HepG2 (cell line): ENCODE results near the gene TRIM58. TPM values are rescaled to one million over a fixed set of nuclear protein-coding genes. Genes with fewer than 3 reads are reported as not detected.

ENCODE experiments used
- ATAC-seq: fragments of 200-7000 bp; cut with Tn5 transposase; 3 replicates; pipeline ENCODE4 v1.9.1; 2020; ENCODE audit warnings: mild to moderate bottlenecking, moderate library complexity
- BruUV-seq: library from RNA; stranded (reverse); fragments of 400-500 nt; replicated peaks from 2 replicates; lab custom pipeline; 2021; lab: Mats Ljungman, UMichigan
- CTCF ChIA-PET: fragments of 300-600 bp; formaldehyde crosslinking; extraction: SDS; loops from one replicate; lab custom pipeline; 2021; ENCODE audit warnings: low total read pairs, inconsistent platforms, low intra/inter-chr PET ratio; lab: Yijun Ruan, JAX
- POLR2A ChIA-PET: fragments of 350-600 bp; sonication (Branson Sonifier 250); formaldehyde crosslinking; loops from one replicate; lab custom pipeline; 2020; ENCODE audit warnings: antibody characterized with exemption, inconsistent platforms; lab: Yijun Ruan, JAX
- DNase-seq: peaks from one replicate; pipeline ENCODE4 v3.0.0-alpha.2; 2015; ENCODE audit warnings: low spot score
- FAIRE-seq: peaks from 3 replicates; lab custom pipeline; 2011; peaks lifted over from hg19 to GRCh38; lab: Jason Lieb, UNC
- H2AFZ ChIP-seq: one replicate; pipeline ENCODE4 v1.6.1; 2011; ENCODE audit warnings: low read length, inconsistent platforms
- H3K27ac ChIP-seq: fragments of 300-600 bp; 3 replicates; pipeline ENCODE4 v1.8.0; 2011; ENCODE audit warnings: mixed run types, mild to moderate bottlenecking, mixed read lengths, low read length, inconsistent platforms; ENCODE audit not compliant: insufficient read depth; ENCODE audit errors: extremely low read length
- H3K27me3 ChIP-seq, 2 experiments: fragments of 200-600 bp in 1 of 2; 2 replicates in 1 of 2; 3 replicates in 1 of 2; pipeline versions ENCODE4 v1.6.0 to v1.8.0; 2011; ENCODE audit warnings: low read length in 2 of 2, mild to moderate bottlenecking in 2 of 2, moderate library complexity in 2 of 2, inconsistent platforms in 1 of 2; ENCODE audit not compliant: insufficient read depth in 2 of 2, control insufficient read depth in 1 of 2
- H3K36me3 ChIP-seq, 2 experiments: fragments of 200-600 bp in 1 of 2; replicated peaks in 1 of 2; 2 replicates in 1 of 2; 3 replicates in 1 of 2; pipeline versions ENCODE4 v1.5.1 to v1.8.0; 2011; ENCODE audit warnings: low read length in 2 of 2, inconsistent platforms in 1 of 2; ENCODE audit not compliant: insufficient read depth in 2 of 2, control insufficient read depth in 1 of 2
- H3K4me1 ChIP-seq: 2 replicates; pipeline ENCODE4 v1.5.1; 2012; ENCODE audit warnings: low read length, inconsistent platforms; ENCODE audit not compliant: insufficient read depth
- H3K4me2 ChIP-seq: 2 replicates; pipeline ENCODE4 v1.6.0; 2011; ENCODE audit warnings: low read depth, low read length, inconsistent platforms
- H3K4me3 ChIP-seq, 3 experiments: fragments of 200-600 bp in 1 of 3; sonication (generic), shearing (Covaris generic) in 1 of 3; replicated peaks in 1 of 3; 2 replicates each; pipeline ENCODE4 v1.5.1; 2011 to 2016; ENCODE audit warnings: low read length in 3 of 3, inconsistent platforms in 2 of 3, low read depth in 2 of 3, mild to moderate bottlenecking in 2 of 3, control low read depth in 1 of 3, mixed read lengths in 1 of 3; ENCODE audit not compliant: insufficient read depth in 1 of 3
- H3K79me2 ChIP-seq: one replicate; pipeline ENCODE4 v1.6.1; 2011; ENCODE audit warnings: low read length, inconsistent platforms; ENCODE audit not compliant: insufficient read depth
- H3K9ac ChIP-seq: 2 replicates; pipeline ENCODE4 v1.6.0; 2011; ENCODE audit warnings: mild to moderate bottlenecking, low read depth, low read length, inconsistent platforms; ENCODE audit not compliant: insufficient read depth
- H3K9me3 ChIP-seq: 2 replicates; pipeline ENCODE4 v1.5.1; 2012; ENCODE audit warnings: mild to moderate bottlenecking, low read length
- H4K20me1 ChIP-seq: 2 replicates; pipeline ENCODE4 v1.6.0; 2011; ENCODE audit warnings: inconsistent platforms, mild to moderate bottlenecking, low read length, moderate library complexity; ENCODE audit not compliant: insufficient read depth
- ATM ChIP-seq: fragments of 450-650 bp; IDR thresholded peaks from 2 replicates; pipeline ENCODE4 v1.7.1; 2017; ENCODE audit warnings: mild to moderate bottlenecking, borderline replicate concordance
- KAT2B ChIP-seq: fragments of 150-350 bp; IDR thresholded peaks from 2 replicates; pipeline ENCODE4 v1.6.1; 2014; ENCODE audit warnings: low read depth, low read length, borderline replicate concordance
- NKX3-1 ChIP-seq: sonication (generic); formaldehyde crosslinking; IDR thresholded peaks from 2 replicates; pipeline ENCODE4 v1.5.0; 2020; ENCODE audit warnings: missing genetic modification reagents
- RARA ChIP-seq: IDR thresholded peaks from 2 replicates; pipeline ENCODE4 v1.6.1; 2016; ENCODE audit warnings: missing genetic modification reagents, missing compliant biosample characterization
- REL ChIP-seq: sonication (generic); formaldehyde crosslinking; conservative IDR thresholded peaks from 2 replicates; pipeline ENCODE4 v1.8.0; 2022; ENCODE audit warnings: mild to moderate bottlenecking, missing genetic modification reagents, moderate library complexity
- ZFYVE20 ChIP-seq: sonication (generic); formaldehyde crosslinking; IDR thresholded peaks from 2 replicates; pipeline ENCODE4 v1.8.0; 2023; ENCODE audit warnings: low read depth, mild to moderate bottlenecking, moderate library complexity, missing genetic modification reagents, borderline replicate concordance
- ZNF564 ChIP-seq: sonication (generic); formaldehyde crosslinking; IDR thresholded peaks from 2 replicates; pipeline ENCODE4 v1.8.1; 2023; ENCODE audit warnings: mild to moderate bottlenecking, missing genetic modification reagents
- ZNF577 ChIP-seq: sonication (generic); formaldehyde crosslinking; IDR thresholded peaks from 2 replicates; pipeline ENCODE4 v1.4.0; 2020; ENCODE audit warnings: mild to moderate bottlenecking, low read depth, missing genetic modification reagents, borderline replicate concordance
- ZNF777 ChIP-seq: sonication (generic); formaldehyde crosslinking; IDR thresholded peaks from 2 replicates; pipeline ENCODE4 v1.4.0; 2020; ENCODE audit warnings: missing genetic modification reagents
- WGBS: methylation state at CpG from one replicate; pipeline ENCODE4 v1.1.6; 2017; ENCODE audit warnings: low lambda C conversion rate; 5-methylcytosine and 5-hydroxymethylcytosine counted together
- in situ Hi-C: cut with HindIII; loops from 2 replicates; pipeline ENCODE4 v1.10.0; 2017; ENCODE audit warnings: low pct_unique_long_range_greater_than_20kb; ENCODE audit not compliant: extremely low pct_ligation_motif_present
- intact Hi-C: fragments of 100-400 bp; cut with micrococcal nuclease; formaldehyde crosslinking; loops from one replicate; pipeline ENCODE4 v1.10.0; 2022; ENCODE audit not compliant: unreplicated experiment
- polyA plus RNA-seq, 8 experiments: library from polyadenylated mRNA; depleted of rRNA in 3 of 8; stranded (reverse) in 7 of 8; unstranded in 1 of 8; fragments of >200 nt; fragmentation: Illumina TruSeq in 4 of 8; extraction: Trizol in 4 of 8; gene quantifications; 2 replicates each; pipeline versions ENCODE4 v1.2.1 to v1.2.3, GENCODE V29; 2011 to 2016; ENCODE audit warnings: low read depth in 4 of 8, missing spikeins in 1 of 8, mixed read lengths in 1 of 8; ENCODE audit not compliant: insufficient read depth in 1 of 8
- total RNA-seq, 5 experiments: library from RNA; depleted of rRNA; stranded (reverse); fragments of >200 nt; fragmentation: Illumina TruSeq; extraction: Trizol; gene quantifications; 2 replicates each; pipeline ENCODE4 v1.2.3, GENCODE V29; 2016; ENCODE audit warnings: low read depth in 1 of 5
- TF ChIP-seq, protein P1 (sequence below): sonication (generic); formaldehyde crosslinking; IDR thresholded peaks from 2 replicates; pipeline ENCODE4 v1.4.0; 2020; ENCODE audit warnings: missing genetic modification reagents, mild to moderate bottlenecking, borderline replicate concordance
- TF ChIP-seq, protein P2 (sequence below): sonication (generic); formaldehyde crosslinking; IDR thresholded peaks from 2 replicates; pipeline ENCODE4 v1.4.0; 2020; ENCODE audit warnings: missing genetic modification reagents

Gene TRIM58
- total and polyA plus RNA-seq, 2 of the 13 experiments (the other 11 are each of a cell fraction or from before 2014, with no cell fraction given): not detected

DNA sequence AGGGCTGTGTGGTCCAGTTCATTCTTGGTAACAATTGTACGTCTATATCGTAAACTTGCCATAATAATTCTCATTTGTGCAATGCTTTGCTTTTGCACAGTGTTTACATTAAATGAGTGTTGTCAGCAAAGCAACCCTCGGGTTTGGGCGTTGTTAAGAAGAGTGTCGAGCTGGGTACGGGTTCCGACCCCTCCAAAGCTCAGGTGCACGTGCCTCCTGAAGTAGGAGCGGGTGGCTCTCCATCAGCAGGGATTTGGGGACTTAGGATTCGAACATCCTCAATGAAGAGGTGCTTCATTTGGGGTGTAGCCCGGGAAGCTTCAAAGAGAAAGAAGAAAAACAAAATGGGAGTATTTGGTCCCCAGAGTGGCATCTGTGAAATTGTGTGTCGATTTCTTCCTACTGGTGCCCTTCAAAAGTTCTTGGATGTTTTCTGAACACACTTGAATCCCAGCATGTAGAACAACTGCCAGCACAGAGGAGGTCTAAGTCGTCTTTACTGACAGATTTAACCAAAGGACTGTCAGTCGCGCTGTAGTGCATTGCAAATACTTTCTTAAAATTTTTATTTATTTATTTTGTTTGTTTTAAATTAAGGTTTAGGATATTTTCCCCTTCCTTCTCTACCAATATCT is 1.1 kb downstream of the TRIM58 start:
- CTCF ChIA-PET: no interaction called here
- no peak for ATAC-seq
- Histone ChIP-seq H3K79me2 (no peaks in the 10 kb centered on the region), H3K4me2 (no peak overlapping the region), H3K4me3 (no peak overlapping the region), H4K20me1 (no peaks in the 10 kb centered on the region), H3K9ac (no peak overlapping the region), H3K27ac (no peak overlapping the region), H3K9me3 (no peaks in the 10 kb centered on the region), H3K36me3 (no peaks in the 10 kb centered on the region), H3K27me3 (no peaks in the 10 kb centered on the region; a peak in 2 of 5 replicates), H2AFZ (no peak overlapping the region), H3K4me1 (no peaks in the 10 kb centered on the region)
- TF ChIP-seq KAT2B (no peak), ZNF777 (CRISPR knock-in tag) (no peak), ZFYVE20 (no peak), ZNF564 (CRISPR knock-in tag) (no peak), RARA (CRISPR knock-in tag) (no peak), ZNF577 (no peak), REL (CRISPR knock-in tag) (no peak), ATM (no peak), NKX3-1 (CRISPR knock-in tag) (no peak)
- TF ChIP-seq, protein P1, sequence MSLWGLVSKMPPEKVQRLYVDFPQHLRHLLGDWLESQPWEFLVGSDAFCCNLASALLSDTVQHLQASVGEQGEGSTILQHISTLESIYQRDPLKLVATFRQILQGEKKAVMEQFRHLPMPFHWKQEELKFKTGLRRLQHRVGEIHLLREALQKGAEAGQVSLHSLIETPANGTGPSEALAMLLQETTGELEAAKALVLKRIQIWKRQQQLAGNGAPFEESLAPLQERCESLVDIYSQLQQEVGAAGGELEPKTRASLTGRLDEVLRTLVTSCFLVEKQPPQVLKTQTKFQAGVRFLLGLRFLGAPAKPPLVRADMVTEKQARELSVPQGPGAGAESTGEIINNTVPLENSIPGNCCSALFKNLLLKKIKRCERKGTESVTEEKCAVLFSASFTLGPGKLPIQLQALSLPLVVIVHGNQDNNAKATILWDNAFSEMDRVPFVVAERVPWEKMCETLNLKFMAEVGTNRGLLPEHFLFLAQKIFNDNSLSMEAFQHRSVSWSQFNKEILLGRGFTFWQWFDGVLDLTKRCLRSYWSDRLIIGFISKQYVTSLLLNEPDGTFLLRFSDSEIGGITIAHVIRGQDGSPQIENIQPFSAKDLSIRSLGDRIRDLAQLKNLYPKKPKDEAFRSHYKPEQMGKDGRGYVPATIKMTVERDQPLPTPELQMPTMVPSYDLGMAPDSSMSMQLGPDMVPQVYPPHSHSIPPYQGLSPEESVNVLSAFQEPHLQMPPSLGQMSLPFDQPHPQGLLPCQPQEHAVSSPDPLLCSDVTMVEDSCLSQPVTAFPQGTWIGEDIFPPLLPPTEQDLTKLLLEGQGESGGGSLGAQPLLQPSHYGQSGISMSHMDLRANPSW: no peak
- TF ChIP-seq, protein P2, sequence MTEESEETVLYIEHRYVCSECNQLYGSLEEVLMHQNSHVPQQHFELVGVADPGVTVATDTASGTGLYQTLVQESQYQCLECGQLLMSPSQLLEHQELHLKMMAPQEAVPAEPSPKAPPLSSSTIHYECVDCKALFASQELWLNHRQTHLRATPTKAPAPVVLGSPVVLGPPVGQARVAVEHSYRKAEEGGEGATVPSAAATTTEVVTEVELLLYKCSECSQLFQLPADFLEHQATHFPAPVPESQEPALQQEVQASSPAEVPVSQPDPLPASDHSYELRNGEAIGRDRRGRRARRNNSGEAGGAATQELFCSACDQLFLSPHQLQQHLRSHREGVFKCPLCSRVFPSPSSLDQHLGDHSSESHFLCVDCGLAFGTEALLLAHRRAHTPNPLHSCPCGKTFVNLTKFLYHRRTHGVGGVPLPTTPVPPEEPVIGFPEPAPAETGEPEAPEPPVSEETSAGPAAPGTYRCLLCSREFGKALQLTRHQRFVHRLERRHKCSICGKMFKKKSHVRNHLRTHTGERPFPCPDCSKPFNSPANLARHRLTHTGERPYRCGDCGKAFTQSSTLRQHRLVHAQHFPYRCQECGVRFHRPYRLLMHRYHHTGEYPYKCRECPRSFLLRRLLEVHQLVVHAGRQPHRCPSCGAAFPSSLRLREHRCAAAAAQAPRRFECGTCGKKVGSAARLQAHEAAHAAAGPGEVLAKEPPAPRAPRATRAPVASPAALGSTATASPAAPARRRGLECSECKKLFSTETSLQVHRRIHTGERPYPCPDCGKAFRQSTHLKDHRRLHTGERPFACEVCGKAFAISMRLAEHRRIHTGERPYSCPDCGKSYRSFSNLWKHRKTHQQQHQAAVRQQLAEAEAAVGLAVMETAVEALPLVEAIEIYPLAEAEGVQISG: no peak
- 36% methylated on average over 15 of the region's 15 CpGs for WGBS
- BruUV-seq: no TSS peak
- FAIRE-seq: no peak
- intact Hi-C loops (no loop called here), in situ Hi-C loops (no loop called here)
- POLR2A ChIA-PET: no interaction called here
- no peak for DNase-seq
